Endothelial cell of umbilical vein (primary cell): ENCODE measurements around the gene TMEM74B. TPM values are rescaled to one million over a fixed set of nuclear protein-coding genes. Genes with fewer than 3 reads are reported as not detected.

Experiments used
- BruUV-seq: library from RNA; stranded (reverse); fragments of 400-500 nt; replicated peaks from 2 replicates; lab custom pipeline; 2021; lab: Mats Ljungman, UMichigan
- CTCF ChIA-PET: fragments of 300-600, 350-600 bp; sonication (Branson Sonifier 250); formaldehyde crosslinking; loops from one replicate; lab custom pipeline; 2021; ENCODE audit warnings: antibody characterized with exemption, inconsistent platforms; lab: Charles Lee
- POLR2A ChIA-PET: fragments of 300-600, 350-600 bp; sonication (Branson Sonifier 250); formaldehyde crosslinking; loops from one replicate; lab custom pipeline; 2021; ENCODE audit warnings: antibody characterized with exemption, inconsistent platforms; lab: Charles Lee
- DNase-seq: peaks from one replicate; pipeline ENCODE4 v3.0.0-alpha.2; 2011; ENCODE audit warnings: low read depth, low spot score
- FAIRE-seq: peaks from 2 replicates; lab custom pipeline; 2011; peaks lifted over from hg19 to GRCh38; lab: Jason Lieb, UNC
- H2AFZ ChIP-seq: 2 replicates; pipeline ENCODE4 v1.6.0; 2012; ENCODE audit warnings: low read depth, low read length, control low read depth, inconsistent platforms
- H3K27ac ChIP-seq: 2 replicates; pipeline ENCODE4 v1.5.1; 2011; ENCODE audit warnings: low read depth, mild to moderate bottlenecking, control low read depth, low read length, moderate library complexity; ENCODE audit not compliant: insufficient read depth
- H3K27me3 ChIP-seq, 2 experiments: 2 replicates each; pipeline versions ENCODE4 v1.6.0 to v1.6.1; 2011; ENCODE audit warnings: low read length in 2 of 2, mixed read lengths in 1 of 2; ENCODE audit not compliant: control insufficient read depth in 2 of 2, insufficient read depth in 2 of 2
- H3K36me3 ChIP-seq, 2 experiments: 2 replicates in 1 of 2; 3 replicates in 1 of 2; pipeline ENCODE4 v1.5.1; 2011; ENCODE audit warnings: low read length in 2 of 2, mild to moderate bottlenecking in 1 of 2, moderate library complexity in 1 of 2; ENCODE audit not compliant: control insufficient read depth in 2 of 2, insufficient read depth in 2 of 2; ENCODE audit errors: extremely low read depth in 1 of 2
- H3K4me1 ChIP-seq: 3 replicates; pipeline ENCODE4 v1.5.1; 2011; ENCODE audit warnings: mild to moderate bottlenecking, low read length; ENCODE audit not compliant: control insufficient read depth, insufficient read depth; ENCODE audit errors: extremely low read depth
- H3K4me2 ChIP-seq: 2 replicates; pipeline ENCODE4 v1.6.1; 2011; ENCODE audit warnings: low read length, control low read depth, mixed read lengths; ENCODE audit not compliant: insufficient read depth
- H3K4me3 ChIP-seq, 3 experiments: fragments of 200-600 bp in 1 of 3; sonication (generic), shearing (Covaris generic) in 1 of 3; replicated peaks in 1 of 3; 2 replicates each; pipeline ENCODE4 v1.5.1; 2011 to 2016; ENCODE audit warnings: control low read depth in 3 of 3, low read length in 3 of 3, mild to moderate bottlenecking in 2 of 3, inconsistent platforms in 1 of 3, low read depth in 1 of 3, moderate library complexity in 1 of 3; ENCODE audit not compliant: insufficient read depth in 1 of 3
- H3K79me2 ChIP-seq: 2 replicates; pipeline ENCODE4 v1.6.0; 2012; ENCODE audit warnings: low read length, inconsistent platforms; ENCODE audit not compliant: control insufficient read depth, insufficient read depth
- H3K9ac ChIP-seq: replicated peaks from 2 replicates; pipeline ENCODE3; 2011; ENCODE audit warnings: low read length, control low read depth; ENCODE audit not compliant: insufficient read depth; ENCODE audit errors: extremely low read depth
- H3K9me1 ChIP-seq: replicated peaks from 3 replicates; pipeline ENCODE4 v1.6.0; 2011; ENCODE audit warnings: mild to moderate bottlenecking, low read length; ENCODE audit not compliant: control insufficient read depth, insufficient read depth; ENCODE audit errors: extremely low read depth
- H3K9me3 ChIP-seq: replicated peaks from 2 replicates; pipeline ENCODE4 v1.5.1; 2012; ENCODE audit warnings: low read length, inconsistent platforms; ENCODE audit not compliant: control insufficient read depth, insufficient read depth
- H4K20me1 ChIP-seq: replicated peaks from 2 replicates; pipeline ENCODE3; 2011; ENCODE audit warnings: mild to moderate bottlenecking, low read length; ENCODE audit not compliant: control insufficient read depth, insufficient read depth; ENCODE audit errors: extremely low read depth
- EZH2 ChIP-seq: IDR thresholded peaks from 2 replicates; pipeline ENCODE4 v1.6.1; 2012; ENCODE audit warnings: borderline replicate concordance, low read depth, mild to moderate bottlenecking, moderate library complexity, low read length, inconsistent platforms; ENCODE audit not compliant: severe bottlenecking
- FOS ChIP-seq: IDR thresholded peaks from 2 replicates; pipeline ENCODE4 v1.6.1; 2011; ENCODE audit warnings: mild to moderate bottlenecking, low read length, moderate library complexity, borderline replicate concordance; ENCODE audit not compliant: insufficient read depth
- GATA2 ChIP-seq: IDR thresholded peaks from 2 replicates; pipeline ENCODE4 v1.7.0; 2011; ENCODE audit warnings: low read depth, mild to moderate bottlenecking, moderate library complexity, mixed read lengths, low read length; ENCODE audit not compliant: insufficient read length, insufficient read depth
- JUN ChIP-seq: IDR thresholded peaks from 2 replicates; pipeline ENCODE4 v1.6.1; 2011; ENCODE audit warnings: borderline replicate concordance, low read depth; ENCODE audit not compliant: insufficient read length, insufficient read depth
- MYC ChIP-seq: IDR thresholded peaks from one replicate; pipeline ENCODE4 v1.6.1; 2011; ENCODE audit warnings: mild to moderate bottlenecking, low read depth, low read length
- POLR2A ChIP-seq: IDR thresholded peaks from 2 replicates; pipeline ENCODE4 v1.6.1; 2012; ENCODE audit warnings: low read depth, mild to moderate bottlenecking, control low read depth, low read length
- POLR2AphosphoS5 ChIP-seq: IDR thresholded peaks from 2 replicates; pipeline ENCODE4 v1.6.1; 2012; ENCODE audit warnings: low read depth, mild to moderate bottlenecking, control low read depth, low read length, moderate library complexity; ENCODE audit not compliant: insufficient read depth
- dilution Hi-C: fragments of 300-500 bp; cut with MboI; formaldehyde crosslinking; loops from one replicate; pipeline ENCODE4 v1.15.0; 2019; ENCODE audit warnings: low sequenced_read_pairs; ENCODE audit not compliant: extremely low pct_ligation_motif_present
- intact Hi-C: fragments of 100-400 bp; cut with micrococcal nuclease; formaldehyde crosslinking; loops from one replicate; pipeline ENCODE4 v1.10.0; 2022
- polyA plus RNA-seq, 4 experiments: library from polyadenylated mRNA; depleted of rRNA in 3 of 4; stranded (reverse) in 3 of 4; unstranded in 1 of 4; fragments of >200 nt; gene quantifications; 2 replicates each; pipeline versions ENCODE4 v1.2.1 to v1.2.3, GENCODE V29; 2011 to 2012; ENCODE audit warnings: missing spikeins in 1 of 4
- total RNA-seq: library from RNA; stranded (reverse); gene quantifications from 2 replicates; pipeline ENCODE4 v1.2.3, GENCODE V29; 2021
- TF ChIP-seq, protein P1 (sequence below): IDR thresholded peaks from 2 replicates; pipeline ENCODE4 v1.6.1; 2011; ENCODE audit not compliant: insufficient read depth, insufficient read length
- TF ChIP-seq, protein P2 (sequence below), 2 donors: IDR thresholded peaks; 1 replicate in 1 of 2; 2 replicates in 1 of 2; pipeline ENCODE4 v1.5.1; 2011; ENCODE audit warnings: low read length in 2 of 2, mild to moderate bottlenecking in 2 of 2, moderate library complexity in 2 of 2, control low read depth in 1 of 2, inconsistent platforms in 1 of 2, low read depth in 1 of 2; ENCODE audit not compliant: insufficient read depth in 1 of 2; ENCODE audit errors: extremely low read depth in 1 of 2

Gene TMEM74B
- total and polyA plus RNA-seq, 2 donors (not counting 3 experiments of a cell fraction or from before 2014, with no cell fraction given): 0.26 to 1.1 TPM

DNA sequence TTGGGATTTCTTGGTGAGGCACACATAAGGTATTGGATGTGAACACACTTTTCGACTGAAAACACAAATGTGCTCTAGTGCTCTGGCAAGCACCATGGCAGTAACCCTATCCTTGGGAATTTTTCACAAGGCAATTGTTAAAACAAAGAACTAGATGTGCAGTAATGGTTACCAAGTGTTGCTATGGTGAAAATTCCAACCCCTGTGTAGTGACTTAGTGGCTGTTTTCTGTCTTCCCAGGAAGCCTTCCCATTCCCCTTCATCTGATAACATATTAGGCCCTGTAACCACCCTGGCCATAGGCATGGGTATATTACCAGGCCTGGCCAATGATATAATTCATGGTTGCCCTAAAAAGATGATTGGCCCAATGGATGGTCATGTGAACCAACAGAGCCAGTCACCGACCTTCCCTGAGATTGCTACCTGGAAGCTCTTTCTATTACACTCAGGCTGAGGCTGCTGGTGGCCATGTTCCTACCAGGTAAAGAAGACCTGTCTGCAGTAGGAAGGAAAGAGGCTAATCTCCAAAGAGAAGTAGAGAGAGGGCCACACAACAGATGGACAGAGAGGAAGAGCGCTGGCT, 22.6 kb upstream of the TMEM74B start:
- ChIA-PET CTCF (interaction anchor here (1.1 to 4.2 kb wide), 3 partner anchors 259 to 296 kb away, joined by 3 to 32 read pairs (median 16); partner anchors contain the start of gene NSFL1C), POLR2A (no interaction called here)
- Histone ChIP-seq H3K27ac (no peak overlapping the region), H3K9me3 (no peaks in the 10 kb centered on the region), H3K9me1 (no peaks in the 10 kb centered on the region), H3K79me2 (no peaks in the 10 kb centered on the region), H3K4me3 (no peak overlapping the region), H3K4me2 (no peak overlapping the region), H3K27me3 (peaks cover 15 to 33% of the 10 kb centered on the region in 2 experiments), H3K36me3 (no peaks in the 10 kb centered on the region), H4K20me1 (no peaks in the 10 kb centered on the region), H3K9ac (no peak overlapping the region), H3K4me1 (no peaks in the 10 kb centered on the region), H2AFZ (no peak overlapping the region)
- intact Hi-C loops: no loop called here
- BruUV-seq: no TSS peak
- FAIRE-seq: no peak
- no peak for TF ChIP-seq POLR2A
- no peak for TF ChIP-seq MYC
- TF ChIP-seq, protein P1, sequence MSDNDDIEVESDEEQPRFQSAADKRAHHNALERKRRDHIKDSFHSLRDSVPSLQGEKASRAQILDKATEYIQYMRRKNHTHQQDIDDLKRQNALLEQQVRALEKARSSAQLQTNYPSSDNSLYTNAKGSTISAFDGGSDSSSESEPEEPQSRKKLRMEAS: no peak
- TF ChIP-seq JUN: no peak
- no peak for TF ChIP-seq EZH2
- TF ChIP-seq, protein P2, sequence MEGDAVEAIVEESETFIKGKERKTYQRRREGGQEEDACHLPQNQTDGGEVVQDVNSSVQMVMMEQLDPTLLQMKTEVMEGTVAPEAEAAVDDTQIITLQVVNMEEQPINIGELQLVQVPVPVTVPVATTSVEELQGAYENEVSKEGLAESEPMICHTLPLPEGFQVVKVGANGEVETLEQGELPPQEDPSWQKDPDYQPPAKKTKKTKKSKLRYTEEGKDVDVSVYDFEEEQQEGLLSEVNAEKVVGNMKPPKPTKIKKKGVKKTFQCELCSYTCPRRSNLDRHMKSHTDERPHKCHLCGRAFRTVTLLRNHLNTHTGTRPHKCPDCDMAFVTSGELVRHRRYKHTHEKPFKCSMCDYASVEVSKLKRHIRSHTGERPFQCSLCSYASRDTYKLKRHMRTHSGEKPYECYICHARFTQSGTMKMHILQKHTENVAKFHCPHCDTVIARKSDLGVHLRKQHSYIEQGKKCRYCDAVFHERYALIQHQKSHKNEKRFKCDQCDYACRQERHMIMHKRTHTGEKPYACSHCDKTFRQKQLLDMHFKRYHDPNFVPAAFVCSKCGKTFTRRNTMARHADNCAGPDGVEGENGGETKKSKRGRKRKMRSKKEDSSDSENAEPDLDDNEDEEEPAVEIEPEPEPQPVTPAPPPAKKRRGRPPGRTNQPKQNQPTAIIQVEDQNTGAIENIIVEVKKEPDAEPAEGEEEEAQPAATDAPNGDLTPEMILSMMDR (IDR thresholded peaks at IDR 0.05; ENCODE audit: extremely low read depth in 1 of 2, insufficient read depth in 1 of 2, low read depth in 1 of 2, low read length in 2 of 2): no peak
- no peak for TF ChIP-seq GATA2
- TF ChIP-seq FOS: no peak
- no peak for TF ChIP-seq POLR2AphosphoS5
- DNase-seq: no peak
- dilution Hi-C loops: no loop called here
